Stimulated activated CD8-positive, alpha-beta memory T cell treated with anti-CD3 and anti-CD28 coated beads, Interleukin-2, amount 100 ng/mL, for 1 hour (primary cell): ENCODE measurements around the gene COP1.

Experiments
- DNase-seq, 2 donors: peaks; one replicate each; pipeline ENCODE4 v3.0.0-alpha.2; 2020; ENCODE audit warnings: low read depth in 2 of 2

COP1 gene

GRCh38 chr1:176199707-176200106, 7.4 kb downstream of the COP1 start:
- DNase-seq, result no peak

GRCh38 chr1:176198413-176198812, 8.7 kb downstream of the COP1 start:
- DNase-seq, result no peak

DNA sequence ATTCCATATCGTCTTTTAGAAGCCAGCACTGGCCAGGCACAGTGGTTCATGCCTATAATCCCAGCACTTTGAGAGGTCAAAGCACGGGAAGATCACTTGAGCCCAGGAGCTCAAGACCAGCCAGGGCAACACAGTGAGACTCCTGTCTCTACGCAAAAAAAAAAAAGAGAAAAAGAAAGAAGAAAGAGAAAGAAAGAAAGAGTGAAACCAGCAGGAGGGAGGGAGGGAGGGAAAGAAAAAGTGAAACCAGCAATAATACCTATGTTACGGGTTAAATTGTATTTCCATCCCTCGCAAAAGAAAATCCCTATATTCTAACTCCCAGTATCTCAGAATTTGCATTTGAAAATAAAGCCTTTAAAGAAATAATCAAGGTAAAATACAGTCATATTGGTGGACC, 10.4 kb downstream of the COP1 start:
- DNase-seq, result no peak

DNA sequence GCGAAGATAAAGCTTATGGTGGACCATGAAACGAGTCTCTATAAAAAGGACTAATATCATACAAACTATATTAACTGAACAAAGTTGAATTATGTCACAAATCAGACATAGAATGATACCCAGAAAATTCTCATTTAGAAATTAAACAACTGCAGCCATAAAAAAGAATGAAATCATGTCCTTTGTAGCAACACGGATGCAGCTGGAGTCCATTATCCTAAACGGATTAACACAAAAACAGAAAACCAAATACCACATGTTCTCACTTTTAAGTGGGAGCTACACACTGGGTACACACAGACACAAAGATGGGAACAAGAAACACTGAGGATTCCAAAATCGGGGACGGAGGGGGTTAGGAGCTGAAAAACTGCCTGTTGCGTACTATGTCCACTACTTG, 11.5 kb downstream of the COP1 start:
- DNase-seq, result no peak

- no peak for DNase-seq
These were observed 13.4 kb downstream of the COP1 start for GRCh38 chr1:176193663-176194062.

DNA sequence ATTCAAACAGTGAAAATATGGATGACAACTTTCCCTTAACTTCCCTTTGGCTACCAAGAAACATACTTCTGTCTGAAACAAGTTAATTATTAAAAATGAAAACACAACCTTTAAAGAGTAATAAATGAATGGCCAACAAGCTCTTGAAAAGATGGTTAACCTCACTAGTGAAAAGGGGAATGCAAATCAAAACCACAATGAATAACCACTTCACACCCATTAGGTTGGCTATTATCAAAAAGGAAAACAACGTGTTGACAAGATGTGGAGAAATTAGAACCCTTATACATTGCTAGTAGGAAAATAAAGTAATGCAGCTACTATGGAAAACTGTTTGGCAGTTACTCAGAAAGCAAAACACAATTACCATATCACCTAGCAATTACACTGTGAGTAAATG, 14.1 kb downstream of the COP1 start:
- no peak for DNase-seq

DNA sequence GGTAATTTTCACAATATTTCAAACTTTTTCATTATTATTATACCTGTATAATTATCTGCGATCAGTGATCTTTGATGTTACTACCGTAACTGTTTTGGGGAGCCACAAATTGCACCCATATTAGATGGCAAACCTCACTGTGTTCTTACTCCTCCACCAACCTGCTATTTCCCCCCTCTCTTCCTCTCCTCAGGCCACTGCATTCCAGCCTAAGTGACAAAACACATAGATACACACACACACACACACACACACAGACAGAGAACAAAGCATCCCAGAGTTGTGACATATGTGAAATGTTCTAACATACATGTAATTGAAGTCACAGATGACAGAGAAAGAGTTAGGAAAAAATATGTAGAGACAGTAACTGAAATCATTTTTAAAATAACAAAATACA, 18.5 kb downstream of the COP1 start:
- no peak for DNase-seq

DNA sequence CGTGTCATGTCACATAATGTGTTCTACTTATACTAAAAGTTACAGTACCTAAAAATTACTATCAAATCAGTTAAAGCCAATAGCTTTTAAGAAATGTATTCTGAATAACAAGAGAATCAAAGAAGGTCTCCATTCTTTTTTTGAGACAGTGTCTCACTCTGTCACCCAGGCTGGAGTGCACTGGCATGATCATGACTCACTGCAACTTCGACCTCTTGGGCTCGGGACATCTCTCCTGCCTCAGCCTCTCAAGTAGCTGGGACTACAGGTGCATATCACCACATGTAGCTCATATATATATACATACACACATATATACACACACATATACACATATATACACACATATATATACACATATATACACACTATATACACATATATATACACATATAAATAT, 20.1 kb downstream of the COP1 start:
- DNase-seq, result no peak

GRCh38 chr1:176183618-176184017, 23.5 kb downstream of the COP1 start:
- no peak for DNase-seq

- no peak for DNase-seq
These were observed 28.8 kb downstream of the COP1 start for GRCh38 chr1:176178316-176178715.

DNA sequence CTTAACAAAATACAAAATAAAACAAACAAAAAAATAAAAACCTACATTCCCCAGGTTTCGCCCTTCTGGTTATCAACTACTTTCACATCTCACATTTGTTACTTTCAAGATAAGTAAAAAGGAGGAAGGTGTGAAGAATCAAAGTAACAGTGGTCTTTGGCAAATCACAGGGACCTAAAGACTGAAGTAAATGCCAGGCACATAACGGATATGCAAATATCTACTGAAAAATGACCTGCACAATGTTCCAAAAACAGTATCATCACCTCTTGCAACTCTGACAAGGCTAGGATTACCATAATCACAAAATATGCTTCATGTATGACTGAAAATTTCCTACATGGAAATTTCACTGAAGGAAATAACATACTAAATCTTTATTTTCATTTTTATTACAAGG, 29.3 kb downstream of the COP1 start:
- DNase-seq, result no peak

DNA sequence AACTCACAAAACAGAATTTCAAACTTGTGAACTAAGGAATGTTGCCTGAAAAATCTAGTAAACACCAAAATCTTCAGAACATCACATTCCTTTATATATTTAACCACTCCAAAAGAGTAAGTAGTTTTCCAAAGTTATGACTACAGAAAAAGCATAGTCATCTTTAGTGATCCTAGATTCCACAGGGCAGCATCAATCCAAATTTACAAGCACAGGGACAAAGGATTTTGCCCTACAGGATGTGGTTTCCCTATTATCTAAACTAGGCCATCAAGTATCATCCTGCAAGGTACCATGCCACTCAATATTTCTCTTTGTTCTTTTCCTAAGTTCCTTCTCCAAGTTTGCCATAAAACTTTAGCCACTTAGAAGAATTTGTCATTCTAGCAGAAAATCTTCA, 33.0 kb downstream of the COP1 start:
- no peak for DNase-seq

- DNase-seq, result no peak
These were observed 34.9 kb downstream of the COP1 start for GRCh38 chr1:176172215-176172614.

GRCh38 chr1:176167210-176167609, 39.9 kb downstream of the COP1 start:
- DNase-seq, result no peak

GRCh38 chr1:176165573-176165972, 41.5 kb downstream of the COP1 start:
- no peak for DNase-seq

GRCh38 chr1:176164014-176164678, 42.9 kb downstream of the COP1 start:
- no peak for DNase-seq

- DNase-seq, result no peak
These were observed 47.1 kb downstream of the COP1 start for GRCh38 chr1:176159993-176160392.

- DNase-seq, result no peak
These were observed 49.1 kb downstream of the COP1 start for GRCh38 chr1:176157995-176158394.

DNA sequence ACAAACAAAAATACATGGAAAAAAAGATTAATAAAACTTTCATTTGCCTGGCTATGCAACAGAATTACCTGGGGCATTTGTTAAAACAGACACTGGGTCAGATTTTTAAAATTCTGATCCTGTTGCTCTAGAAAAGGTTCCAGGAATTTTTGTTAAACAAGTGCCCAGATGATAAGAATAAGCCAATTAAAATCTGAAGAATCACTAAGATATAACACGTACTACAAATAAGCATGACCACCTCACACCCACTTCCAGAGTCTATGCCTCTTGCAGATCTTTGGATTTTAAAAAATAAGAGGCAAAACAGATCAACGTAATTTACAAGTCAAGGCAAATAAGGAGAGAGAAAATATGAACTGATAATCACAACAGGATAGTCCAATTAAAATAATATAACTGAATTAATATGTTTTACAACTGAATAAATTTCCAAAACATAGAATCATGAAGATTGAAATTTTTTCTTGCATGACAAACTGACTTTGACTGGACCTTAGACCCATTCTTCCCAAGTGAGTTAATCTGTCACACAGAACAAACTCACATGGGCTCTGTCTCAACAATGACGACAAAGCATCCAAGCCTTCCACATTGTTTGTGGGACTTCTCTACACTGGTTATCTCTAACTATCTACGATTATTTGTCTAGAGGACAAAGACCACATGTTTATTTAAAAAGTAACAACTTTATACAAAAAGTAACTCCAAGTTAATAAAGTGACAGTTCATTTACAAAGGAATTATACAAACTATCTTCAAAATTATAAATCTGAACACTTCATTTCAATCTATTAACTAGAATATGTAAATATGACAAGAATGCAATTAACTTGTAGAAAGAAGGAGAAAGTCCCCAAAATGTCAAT, 56.9 kb downstream of the COP1 start:
- no peak for DNase-seq

GRCh38 chr1:176144526-176144925, 62.6 kb downstream of the COP1 start:
- no peak for DNase-seq

DNA sequence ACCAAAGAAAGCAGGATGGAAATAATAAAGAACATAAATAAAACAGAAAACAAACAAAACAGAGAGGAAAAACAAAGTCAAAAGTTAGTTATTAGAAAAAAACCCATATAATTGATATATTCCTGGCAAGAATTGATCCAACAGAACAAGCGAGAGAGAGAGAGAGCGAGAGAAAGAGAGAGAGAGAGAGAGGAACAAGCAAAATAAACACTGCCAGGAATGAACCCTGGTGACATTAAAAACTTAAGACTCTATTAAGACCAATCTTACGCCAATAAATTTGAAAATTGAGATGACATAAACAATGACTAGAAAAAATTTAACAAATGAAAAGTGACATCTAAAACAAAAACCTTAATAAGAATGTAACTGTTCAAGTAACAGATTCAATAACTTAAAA, 64.1 kb downstream of the COP1 start:
- no peak for DNase-seq

DNA sequence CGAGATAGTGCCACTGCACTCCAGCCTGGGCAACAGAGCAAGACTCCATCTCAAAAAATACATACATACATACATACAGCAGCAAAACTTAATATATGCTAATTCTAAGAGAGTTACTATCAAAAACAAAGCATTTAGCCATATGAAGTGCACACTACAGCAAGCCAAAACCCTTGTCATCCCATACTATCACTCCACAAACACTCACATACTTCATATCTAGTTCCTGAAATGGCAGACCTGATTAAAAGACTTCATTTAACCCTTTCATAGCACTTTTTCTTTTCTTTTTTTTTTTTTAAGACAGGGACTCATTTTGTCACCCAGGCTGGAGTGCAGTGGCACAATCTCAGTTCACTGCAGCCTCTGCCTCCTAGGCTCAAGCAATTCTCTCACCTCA, 65.6 kb downstream of the COP1 start:
- no peak for DNase-seq

GRCh38 chr1:176136891-176137290, 70.2 kb downstream of the COP1 start:
- DNase-seq, result no peak
